K562 (cell line): ENCODE measurements around the gene RNASE8. TPM values are rescaled to one million over a fixed set of nuclear protein-coding genes. Genes with fewer than 3 reads are reported as not detected.

Experiments used
- ATF2 ChIP-seq: sonication (generic); formaldehyde crosslinking; IDR thresholded peaks from 2 replicates; pipeline ENCODE4 v1.8.1; 2022; ENCODE audit warnings: missing genetic modification reagents
- BCOR ChIP-seq: fragments of 450-650 bp; IDR thresholded peaks from 2 replicates; pipeline ENCODE4 v1.6.1; 2016
- ELK3 ChIP-seq: fragments of 450-650 bp; formaldehyde crosslinking; IDR thresholded peaks from 2 replicates; pipeline ENCODE4 v1.4.0; 2020; ENCODE audit warnings: mild to moderate bottlenecking
- GTF2F1 ChIP-seq: IDR thresholded peaks from 2 replicates; pipeline ENCODE4 v1.6.1; 2011; ENCODE audit warnings: low read depth, low read length, improper control_type of control experiment
- HDAC1 ChIP-seq, 2 experiments: fragments of 450-650 bp; IDR thresholded peaks; 2 replicates each; pipeline ENCODE4 v1.6.1; 2016 to 2017; ENCODE audit warnings: inconsistent platforms in 1 of 2, mild to moderate bottlenecking in 1 of 2, moderate library complexity in 1 of 2
- HNRNPUL1 ChIP-seq: fragments of 200-400 bp; formaldehyde crosslinking; IDR thresholded peaks from 2 replicates; pipeline ENCODE4 v1.6.1; 2017; ENCODE audit warnings: low read length
- HSF4 ChIP-seq: fragments of 250-450 bp; sonication (Bioruptor Pico); IDR thresholded peaks from 2 replicates; pipeline ENCODE4 v2.1.2; 2022; ENCODE audit warnings: mild to moderate bottlenecking, moderate library complexity, borderline replicate concordance
- IFI16 ChIP-seq: fragments of 250-450 bp; sonication (Bioruptor Pico); IDR thresholded peaks from 2 replicates; pipeline ENCODE4 v2.1.2; 2022; ENCODE audit warnings: mild to moderate bottlenecking, inconsistent platforms
- LARP7 ChIP-seq: fragments of 450-650 bp; IDR thresholded peaks from 2 replicates; pipeline ENCODE4 v1.6.1; 2016
- NFATC3 ChIP-seq: fragments of 450-650 bp; IDR thresholded peaks from 2 replicates; pipeline ENCODE4 v1.6.1; 2017; ENCODE audit warnings: mild to moderate bottlenecking
- NFYB ChIP-seq: IDR thresholded peaks from 2 replicates; pipeline ENCODE4 v1.6.1; 2011; ENCODE audit warnings: mild to moderate bottlenecking, moderate library complexity; ENCODE audit not compliant: insufficient read length; ENCODE audit errors: extremely low read depth
- NR3C1 ChIP-seq: sonication (generic); formaldehyde crosslinking; IDR thresholded peaks from 2 replicates; pipeline ENCODE4 v1.8.1; 2022; ENCODE audit warnings: missing genetic modification reagents
- PHF21A ChIP-seq: fragments of 450-650 bp; IDR thresholded peaks from 2 replicates; pipeline ENCODE4 v1.6.1; 2017; ENCODE audit warnings: low read depth, borderline replicate concordance
- POLR2AphosphoS2 ChIP-seq: IDR thresholded peaks from 2 replicates; pipeline ENCODE4 v1.6.1; 2012; ENCODE audit warnings: low read length, improper control_type of control experiment
- PRMT5 ChIP-seq: sonication (generic); formaldehyde crosslinking; IDR thresholded peaks from 2 replicates; pipeline ENCODE4 v1.5.0; 2020; ENCODE audit warnings: missing genetic modification reagents
- SRSF7 ChIP-seq: fragments of 200-400 bp; formaldehyde crosslinking; optimal IDR thresholded peaks from 2 replicates; pipeline ENCODE3; 2017; ENCODE audit warnings: mild to moderate bottlenecking, low read depth, low read length
- TAF15 ChIP-seq: fragments of 200-400 bp; formaldehyde crosslinking; IDR thresholded peaks from 2 replicates; pipeline ENCODE4 v1.6.1; 2017; ENCODE audit warnings: mild to moderate bottlenecking, low read depth, low read length, moderate library complexity
- THRB ChIP-seq: fragments of 450-650 bp; formaldehyde crosslinking; conservative IDR thresholded peaks from 2 replicates; pipeline ENCODE4 v1.4.0; 2022; ENCODE audit warnings: mild to moderate bottlenecking, missing genetic modification characterization
- U2AF2 ChIP-seq: fragments of 200-400 bp; formaldehyde crosslinking; optimal IDR thresholded peaks from 2 replicates; pipeline ENCODE3; 2017; ENCODE audit warnings: low read depth, mild to moderate bottlenecking, low read length
- YBX1 ChIP-seq: fragments of 450-650 bp; IDR thresholded peaks from 2 replicates; pipeline ENCODE4 v1.7.1; 2016; ENCODE audit warnings: mild to moderate bottlenecking
- ZBTB34 ChIP-seq: fragments of 250-450 bp; sonication (Bioruptor Pico); IDR thresholded peaks from 2 replicates; pipeline ENCODE4 v1.8.0; 2021; ENCODE audit warnings: mild to moderate bottlenecking, moderate library complexity
- ZBTB7A ChIP-seq: IDR thresholded peaks from 2 replicates; pipeline ENCODE4 v1.6.1; 2011; ENCODE audit warnings: low read depth, mild to moderate bottlenecking, low read length, moderate library complexity, borderline replicate concordance; ENCODE audit not compliant: control insufficient read depth
- ZNF197 ChIP-seq: fragments of 200-800 bp; sonication (Bioruptor generic); IDR thresholded peaks from 2 replicates; pipeline ENCODE4 v1.6.1; 2016; ENCODE audit warnings: low read depth, missing genetic modification characterization, missing compliant biosample characterization
- ZNF274 ChIP-seq: IDR thresholded peaks from 2 replicates; pipeline ENCODE4 v1.6.1; 2011; ENCODE audit warnings: low read depth, mild to moderate bottlenecking, low read length, moderate library complexity, borderline replicate concordance
- ZNF280A ChIP-seq: fragments of 450-650 bp; IDR thresholded peaks from 2 replicates; pipeline ENCODE4 v1.6.1; 2018; ENCODE audit warnings: mild to moderate bottlenecking, low read depth; ENCODE audit not compliant: partially characterized antibody
- polyA plus RNA-seq, 8 experiments: library from polyadenylated mRNA; depleted of rRNA in 4 of 8; stranded (reverse) in 5 of 8; unstranded in 3 of 8; fragments of >200 nt; fragmentation: Nextera tagmentation in 2 of 8; fragmentation: Illumina TruSeq in 1 of 8; extraction: Ambion mirVana in 2 of 8; extraction: Trizol in 1 of 8; gene quantifications; 2 replicates each; pipeline versions ENCODE4 v1.2.1 to v1.2.3, GENCODE V29; 2011 to 2014; ENCODE audit warnings: inconsistent platforms in 1 of 8, missing spikeins in 1 of 8
- total RNA-seq, 7 experiments: library from RNA; depleted of rRNA in 6 of 7; stranded (reverse); fragments of >200 nt in 6 of 7; fragmentation: Illumina TruSeq in 2 of 7; extraction: Trizol in 2 of 7; gene quantifications; 2 replicates each; pipeline versions ENCODE4 v1.2.1 to v1.2.3, GENCODE V29; 2011 to 2021; ENCODE audit warnings: low replicate concordance in 1 of 7

The RNASE8 gene
- total and polyA plus RNA-seq, 9 of the 15 experiments (the other 6 are each of a cell fraction or from before 2014, with no cell fraction given), result not detected

- TF ChIP-seq ATF2 (CRISPR knock-in tag) (no peak), LARP7 (no peak), ELK3 (CRISPR knock-in tag) (no peak), NFYB (no peak), TAF15 (no peak), NFATC3 (no peak), PRMT5 (CRISPR knock-in tag) (no peak), ZBTB7A (peak; percentile 52; the same call in 1 of the 2 replicates), BCOR (no peak), NR3C1 (no peak), ZNF280A (no peak), ZBTB34 (CRISPR knock-in tag) (no peak), PHF21A (no peak), SRSF7 (no peak), THRB (CRISPR knock-in tag) (no peak), HNRNPUL1 (no peak), GTF2F1 (no peak), YBX1 (no peak), U2AF2 (no peak), IFI16 (CRISPR knock-in tag) (no peak), HSF4 (CRISPR knock-in tag) (no peak), ZNF274 (no peak), ZNF197 (no peak), POLR2AphosphoS2 (no peak), HDAC1 (IDR thresholded peaks at IDR 0.05) (no peak)
These were observed 30.7 kb upstream of the RNASE8 start (continued) for GRCh38 chr14:21026988-21027315.
